ENCODE data around the gene MUC5AC.

GRCh38 chr11:1209371-1210057 is 51.8 kb downstream of the MUC5AC start:
- TF ChIP-seq, protein P1, sequence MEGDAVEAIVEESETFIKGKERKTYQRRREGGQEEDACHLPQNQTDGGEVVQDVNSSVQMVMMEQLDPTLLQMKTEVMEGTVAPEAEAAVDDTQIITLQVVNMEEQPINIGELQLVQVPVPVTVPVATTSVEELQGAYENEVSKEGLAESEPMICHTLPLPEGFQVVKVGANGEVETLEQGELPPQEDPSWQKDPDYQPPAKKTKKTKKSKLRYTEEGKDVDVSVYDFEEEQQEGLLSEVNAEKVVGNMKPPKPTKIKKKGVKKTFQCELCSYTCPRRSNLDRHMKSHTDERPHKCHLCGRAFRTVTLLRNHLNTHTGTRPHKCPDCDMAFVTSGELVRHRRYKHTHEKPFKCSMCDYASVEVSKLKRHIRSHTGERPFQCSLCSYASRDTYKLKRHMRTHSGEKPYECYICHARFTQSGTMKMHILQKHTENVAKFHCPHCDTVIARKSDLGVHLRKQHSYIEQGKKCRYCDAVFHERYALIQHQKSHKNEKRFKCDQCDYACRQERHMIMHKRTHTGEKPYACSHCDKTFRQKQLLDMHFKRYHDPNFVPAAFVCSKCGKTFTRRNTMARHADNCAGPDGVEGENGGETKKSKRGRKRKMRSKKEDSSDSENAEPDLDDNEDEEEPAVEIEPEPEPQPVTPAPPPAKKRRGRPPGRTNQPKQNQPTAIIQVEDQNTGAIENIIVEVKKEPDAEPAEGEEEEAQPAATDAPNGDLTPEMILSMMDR (conservative IDR thresholded peaks at IDR 0.05 in 1 of 2, IDR thresholded peaks at IDR 0.05 in 1 of 2; ENCODE audit: low read depth in 1 of 2, low read length in 2 of 2), result no peak
- TF ChIP-seq EZH2 (IDR thresholded peaks at IDR 0.05; ENCODE audit: low read length, missing control alignments), result no peak
